Measurements from ENCODE around the gene PLA2G1B. TPM values are rescaled to one million over a fixed set of nuclear protein-coding genes. Genes with fewer than 3 reads are reported as not detected.
A peak's percentile ranks its signal among the peaks of the same experiment; 100 is the strongest.

PLA2G1B gene
- total RNA-seq (2014; rRNA removed; shearing (Covaris generic); ENCODE audit: low replicate concordance) = not detected in 2 replicates

- no peak for DNase-seq
- Histone ChIP-seq H3K36me3 (no peaks in the 10 kb centered on the region), H3K27me3 (no peaks in the 10 kb centered on the region), H3K9me3 (no peaks in the 10 kb centered on the region), H3K4me3 (no peak within 1 kb of the TSS)
These were observed at the start of gene PLA2G1B for GRCh38 chr12:120327593-120327992. Gene PLA2G1B, minus strand, starts transcription at chr12:120327779. Its CDS starts 26 bp downstream, at chr12:120327753.

- Histone ChIP-seq H3K27me3 (peaks cover 39% of the 10 kb centered on the region), H3K36me3 (no peaks in the 10 kb centered on the region), H3K4me3 (no peak overlapping the region), H3K9me3 (no peaks in the 10 kb centered on the region)
- DNase-seq = no peak
These were observed 49.5 kb upstream of the PLA2G1B start for GRCh38 chr12:120376934-120377572.

GRCh38 chr12:120376416-120376815 is 48.8 kb upstream of the PLA2G1B start:
- no peak overlapping the region for H3K4me3 ChIP-seq
- H3K9me3 ChIP-seq = no peaks in the 10 kb centered on the region
- DNase-seq = no peak
- H3K36me3 ChIP-seq = no peaks in the 10 kb centered on the region
- peaks cover 44% of the 10 kb centered on the region for H3K27me3 ChIP-seq

GRCh38 chr12:120376009-120376408 is 48.4 kb upstream of the PLA2G1B start:
- Histone ChIP-seq H3K9me3 (no peaks in the 10 kb centered on the region), H3K27me3 (peaks cover 49% of the 10 kb centered on the region)

DNA sequence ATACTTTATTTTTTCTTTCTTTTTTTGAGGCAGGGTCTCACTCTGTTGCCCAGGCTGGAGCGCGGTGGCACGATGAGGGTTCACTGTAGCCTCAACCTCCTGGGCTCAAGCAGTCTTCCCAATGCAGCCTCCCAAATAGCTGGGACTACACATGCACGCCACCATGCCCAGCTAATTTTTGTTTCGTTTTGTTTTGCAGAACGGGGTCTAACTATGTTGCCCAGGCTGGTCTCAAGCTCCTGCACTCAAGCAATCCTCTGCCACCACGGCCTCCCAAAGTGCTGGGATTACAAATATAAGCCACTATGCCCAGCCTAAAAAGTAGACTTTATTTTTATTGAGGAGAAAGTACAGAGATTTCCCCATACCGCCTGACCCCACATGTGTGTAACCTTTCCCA is 46.1 kb upstream of the PLA2G1B start:
- no peaks in the 10 kb centered on the region for H3K9me3 ChIP-seq
- H3K4me3 ChIP-seq = no peak overlapping the region
- no peaks in the 10 kb centered on the region for H3K36me3 ChIP-seq
- peaks cover 66% of the 10 kb centered on the region for H3K27me3 ChIP-seq
- DNase-seq = no peak

More at GRCh38 chr12:120376009-120376408, 48.4 kb upstream of the PLA2G1B start:
- no peak for DNase-seq
- Histone ChIP-seq H3K36me3 (no peaks in the 10 kb centered on the region), H3K4me3 (no peak overlapping the region)

GRCh38 chr12:120370343-120371243 is 43.0 kb upstream of the PLA2G1B start:
- Histone ChIP-seq H3K36me3 (no peaks in the 10 kb centered on the region), H3K27me3 (peaks cover 64% of the 10 kb centered on the region), H3K9me3 (no peaks in the 10 kb centered on the region), H3K4me3 (no peak overlapping the region)
- DNase-seq = no peak

DNA sequence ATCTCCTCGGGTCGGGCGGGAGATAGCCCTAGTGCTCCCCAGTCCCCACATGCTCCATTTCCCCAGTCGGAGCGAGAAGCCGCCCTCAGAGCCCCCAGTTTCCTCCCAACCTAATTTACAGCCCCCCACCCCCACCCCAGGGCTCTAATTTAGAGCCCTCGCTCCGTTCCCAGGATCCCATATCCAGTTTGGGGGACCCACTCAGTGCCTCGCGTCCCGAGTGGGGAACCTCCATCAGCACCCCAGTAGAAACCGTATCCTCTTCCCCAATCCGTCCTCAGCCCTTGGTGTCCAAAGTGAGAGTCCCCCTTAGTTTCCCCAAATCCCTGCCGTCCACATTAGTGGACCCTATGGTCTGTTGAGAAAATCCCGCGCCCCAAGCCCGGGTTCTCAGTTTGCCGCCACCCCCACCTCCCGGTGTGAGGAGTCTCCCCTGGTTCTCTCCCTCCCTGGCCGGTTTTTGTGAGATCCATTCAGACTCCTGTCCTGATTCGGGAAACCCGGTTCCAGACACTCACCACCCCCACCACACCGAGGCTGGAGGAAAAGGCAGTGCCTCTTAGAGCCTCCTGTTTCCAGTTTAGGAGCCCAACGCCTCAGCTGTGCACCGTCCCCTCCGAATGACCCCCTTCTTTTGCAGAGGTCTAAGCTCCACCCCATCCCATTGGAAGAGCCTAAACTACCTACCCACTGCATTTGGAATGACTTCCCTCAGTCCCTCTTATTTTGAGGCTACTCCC is 42.2 kb upstream of the PLA2G1B start:
- no peaks in the 10 kb centered on the region for H3K9me3 ChIP-seq
- H3K27me3 ChIP-seq = peaks cover 58% of the 10 kb centered on the region
- DNase-seq = no peak
- peak overlapping the region; percentile 16; the same call in 1 of the 2 replicates for H3K4me3 ChIP-seq
- no peaks in the 10 kb centered on the region for H3K36me3 ChIP-seq

GRCh38 chr12:120368789-120369602 is 41.4 kb upstream of the PLA2G1B start, which contains the start of gene MSI1:
Gene MSI1, minus strand, starts transcription at chr12:120369164. Its CDS starts 73 bp downstream, at chr12:120369091.
- H3K9me3 ChIP-seq = no peaks in the 10 kb centered on the region
- H3K27me3 ChIP-seq = peaks cover 52% of the 10 kb centered on the region
- peak within 1 kb of the TSS; percentile 22; the same call in 1 of the 2 replicates for H3K4me3 ChIP-seq
- H3K36me3 ChIP-seq = no peaks in the 10 kb centered on the region
- DNase-seq = no peak

DNA sequence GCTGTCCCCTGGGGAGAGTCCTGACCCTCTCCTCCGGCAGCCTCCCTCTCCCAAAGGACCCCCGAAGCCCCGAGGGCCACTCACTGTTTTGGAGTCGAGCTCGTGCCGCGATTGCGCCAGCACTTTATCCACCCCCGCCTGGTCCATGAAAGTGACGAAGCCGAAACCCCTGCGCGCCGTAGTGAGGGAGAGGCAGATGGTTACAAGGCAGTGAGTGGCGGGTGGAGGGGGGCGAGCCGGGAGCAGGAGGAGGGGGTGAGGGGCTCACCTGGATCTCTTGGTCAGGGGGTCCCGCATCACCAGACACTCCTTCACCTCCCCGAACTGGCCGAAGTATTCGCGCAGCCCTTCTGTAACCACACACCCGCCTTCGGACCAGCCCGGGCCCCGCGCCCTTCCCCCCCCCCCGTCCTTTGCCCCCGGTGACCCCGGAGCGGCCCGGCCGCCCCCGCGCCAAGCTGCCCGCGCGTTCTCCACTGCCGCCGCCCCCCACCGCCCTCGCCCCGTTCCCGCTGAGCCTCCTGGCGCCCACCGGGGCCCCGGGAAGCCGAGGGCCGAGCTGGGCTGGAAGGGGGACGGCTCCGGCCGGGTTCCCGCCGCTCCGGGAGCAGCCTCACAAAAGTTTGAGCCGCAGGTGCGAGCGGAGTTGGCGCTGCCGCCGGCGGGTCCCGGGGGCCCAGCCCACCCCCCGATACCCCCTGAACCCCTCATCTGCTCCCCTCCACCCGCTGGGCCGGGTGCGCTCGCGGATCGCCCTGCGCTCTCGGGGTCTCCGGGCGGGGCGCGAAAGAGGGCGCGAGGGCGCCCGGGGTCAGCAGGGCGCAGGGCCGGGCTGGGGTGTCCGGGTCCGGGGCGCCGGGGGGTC is 40.6 kb upstream of the PLA2G1B start:
- Histone ChIP-seq H3K36me3 (no peaks in the 10 kb centered on the region), H3K27me3 (peaks cover 46% of the 10 kb centered on the region), H3K9me3 (no peaks in the 10 kb centered on the region), H3K4me3 (peak overlapping the region; percentile 22; the same call in 1 of the 2 replicates)
- no peak for DNase-seq

DNA sequence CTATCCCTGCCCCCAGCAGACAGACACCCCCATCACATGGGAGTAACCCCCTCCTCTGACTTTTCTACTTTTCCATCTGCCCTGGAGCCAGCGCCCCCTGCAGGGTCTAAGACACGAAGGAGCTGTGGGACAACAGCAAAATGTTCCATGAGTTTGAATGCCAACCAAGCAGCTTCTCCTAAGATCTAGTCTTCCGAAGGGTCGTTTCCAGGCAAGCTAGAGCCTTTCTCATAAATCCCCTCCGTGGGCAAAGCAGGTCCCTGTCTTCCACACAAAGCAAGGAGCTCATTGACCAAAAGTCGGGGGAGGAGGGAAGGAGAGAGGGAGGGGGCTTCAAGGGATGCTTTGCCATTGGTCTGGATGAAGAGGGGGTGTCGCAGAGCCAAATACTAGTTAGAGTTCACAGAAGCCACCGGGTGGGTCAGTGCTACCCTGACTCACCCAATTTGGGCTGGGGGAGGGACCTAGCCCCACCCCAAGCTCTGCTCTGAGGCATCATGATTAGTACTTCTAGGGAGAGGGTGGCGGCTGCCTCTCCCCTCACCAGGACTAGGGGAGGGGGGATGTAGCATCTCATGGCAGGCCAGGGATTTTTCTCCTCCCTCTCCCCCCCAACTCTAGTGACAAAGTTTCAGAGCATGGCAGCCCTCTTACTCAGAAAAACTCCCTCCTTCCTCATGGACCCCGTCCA is 39.8 kb upstream of the PLA2G1B start:
- H3K9me3 ChIP-seq = no peaks in the 10 kb centered on the region
- H3K27me3 ChIP-seq = peaks cover 38% of the 10 kb centered on the region
- DNase-seq = no peak
- H3K36me3 ChIP-seq = no peaks in the 10 kb centered on the region
- no peak overlapping the region for H3K4me3 ChIP-seq

DNA sequence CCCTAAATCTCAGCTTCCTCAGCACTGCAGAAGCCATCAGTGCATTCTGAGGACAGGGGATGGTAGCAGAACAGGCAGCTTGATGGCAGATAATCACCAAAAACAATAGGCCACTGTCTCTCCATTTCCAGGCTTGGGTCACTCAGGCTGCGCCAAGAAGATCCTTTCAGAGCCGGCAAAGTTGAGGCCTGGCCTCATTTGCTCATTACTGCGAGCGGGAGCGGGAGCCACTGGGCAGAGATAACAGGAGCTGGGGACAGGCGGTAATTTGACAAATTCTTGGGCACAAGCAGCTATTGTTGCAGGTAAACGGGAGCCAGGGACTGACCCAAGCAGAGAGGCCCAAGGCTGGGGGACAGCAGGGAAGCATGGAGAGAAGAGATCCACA is 39.3 kb upstream of the PLA2G1B start:
- H3K4me3 ChIP-seq = no peak overlapping the region
- H3K9me3 ChIP-seq = no peaks in the 10 kb centered on the region
- H3K36me3 ChIP-seq = no peaks in the 10 kb centered on the region
- peaks cover 34% of the 10 kb centered on the region for H3K27me3 ChIP-seq
- DNase-seq = no peak

GRCh38 chr12:120366341-120366705 is 38.7 kb upstream of the PLA2G1B start:
- no peak for DNase-seq
- Histone ChIP-seq H3K4me3 (no peak overlapping the region), H3K27me3 (peaks cover 28% of the 10 kb centered on the region)

DNA sequence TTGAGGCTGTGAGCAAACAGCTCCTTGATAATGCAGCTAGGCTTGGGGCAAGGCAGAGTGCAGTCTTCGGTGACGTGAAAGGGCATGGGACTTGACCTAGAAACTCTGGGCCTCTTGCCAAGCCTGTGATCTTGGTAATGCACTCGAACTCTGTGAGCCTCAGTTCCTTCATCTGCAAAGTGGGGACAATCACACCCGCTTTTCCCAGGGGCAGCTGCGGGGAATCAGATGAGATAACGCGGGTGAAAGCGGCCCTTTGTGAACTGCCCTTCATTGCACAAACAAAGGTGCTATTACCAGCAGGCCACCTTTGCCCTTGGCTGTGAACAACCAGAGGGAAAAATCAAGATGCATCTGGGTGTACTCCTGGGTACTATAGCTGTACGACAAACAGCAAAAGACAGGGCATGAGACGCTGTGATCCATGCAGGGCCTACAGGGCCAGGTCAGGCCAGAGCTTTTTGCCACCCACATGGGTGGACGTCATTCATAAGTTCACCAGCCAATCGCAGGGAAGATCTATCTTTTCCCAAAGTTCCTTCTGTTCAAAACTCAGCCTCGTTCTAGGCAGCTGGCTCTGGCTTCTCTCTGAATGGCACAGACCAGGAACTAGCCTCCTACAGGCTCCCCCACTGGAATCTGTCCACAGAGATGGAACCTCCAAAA is 38.2 kb upstream of the PLA2G1B start:
- DNase-seq = no peak
- Histone ChIP-seq H3K4me3 (no peak overlapping the region), H3K36me3 (no peaks in the 10 kb centered on the region), H3K27me3 (peaks cover 23% of the 10 kb centered on the region), H3K9me3 (no peaks in the 10 kb centered on the region)

More at GRCh38 chr12:120366341-120366705, 38.7 kb upstream of the PLA2G1B start:
- Histone ChIP-seq H3K9me3 (no peaks in the 10 kb centered on the region), H3K36me3 (no peaks in the 10 kb centered on the region)

- Histone ChIP-seq H3K36me3 (no peaks in the 10 kb centered on the region), H3K4me3 (no peak overlapping the region), H3K9me3 (no peaks in the 10 kb centered on the region), H3K27me3 (peaks cover 10% of the 10 kb centered on the region)
- DNase-seq = no peak
These were observed 36.9 kb upstream of the PLA2G1B start for GRCh38 chr12:120364487-120364886.
